ENCODE results near the gene AJAP1.

Gene AJAP1

GRCh38 chr1:4775506-4775905 is 121.1 kb downstream of the AJAP1 start:
- no peak for DNase-seq

GRCh38 chr1:4778056-4778455 is 123.6 kb downstream of the AJAP1 start:
- no peak for DNase-seq

- DNase-seq = no peak
Observed at GRCh38 chr1:4781646-4782045, 127.2 kb downstream of the AJAP1 start.

- no peak for DNase-seq
Observed at GRCh38 chr1:4784761-4785160, 130.4 kb downstream of the AJAP1 start.

- no peak for DNase-seq
Observed at GRCh38 chr1:4786055-4786454, 131.6 kb downstream of the AJAP1 start.

- no peak for DNase-seq
Observed at GRCh38 chr1:4787551-4787950, 133.1 kb downstream of the AJAP1 start.

- DNase-seq = no peak
Observed at GRCh38 chr1:4792565-4792964, 138.2 kb downstream of the AJAP1 start.

GRCh38 chr1:4794020-4794780 is 139.8 kb downstream of the AJAP1 start:
- DNase-seq = no peak

- no peak for DNase-seq
Observed at GRCh38 chr1:4796161-4797015, 142.0 kb downstream of the AJAP1 start.

GRCh38 chr1:4797016-4797410 is 142.6 kb downstream of the AJAP1 start:
- DNase-seq = no peak

GRCh38 chr1:4797429-4797828 is 143.0 kb downstream of the AJAP1 start:
- no peak for DNase-seq

- no peak for DNase-seq
Observed at GRCh38 chr1:4801192-4801924, 146.9 kb downstream of the AJAP1 start.

- DNase-seq = no peak
Observed at GRCh38 chr1:4802024-4802423, 147.6 kb downstream of the AJAP1 start.

- no peak for DNase-seq
Observed at GRCh38 chr1:4803335-4803734, 148.9 kb downstream of the AJAP1 start.

- no peak for DNase-seq
Observed at GRCh38 chr1:4805987-4806386, 151.6 kb downstream of the AJAP1 start.

- no peak for DNase-seq
Observed at GRCh38 chr1:4820543-4820942, 166.1 kb downstream of the AJAP1 start.

- DNase-seq = peak; percentile 61
Observed at GRCh38 chr1:4825800-4826450, 171.5 kb downstream of the AJAP1 start.

GRCh38 chr1:4830707-4831106 is 176.3 kb downstream of the AJAP1 start:
- no peak for DNase-seq

GRCh38 chr1:4836574-4836973 is 182.2 kb downstream of the AJAP1 start:
- no peak for DNase-seq

GRCh38 chr1:4837031-4837600 is 182.7 kb downstream of the AJAP1 start:
- DNase-seq = no peak

- DNase-seq = no peak
Observed at GRCh38 chr1:4837752-4838151, 183.3 kb downstream of the AJAP1 start.

GRCh38 chr1:4838231-4838630 is 183.8 kb downstream of the AJAP1 start:
- no peak for DNase-seq
